ENCODE measurements around the gene SLC7A10. TPM values are rescaled to one million over a fixed set of nuclear protein-coding genes. Genes with fewer than 3 reads are reported as not detected.

Gene SLC7A10
- total RNA-seq, 2 experiments from 2014 or later: not detected

DNA sequence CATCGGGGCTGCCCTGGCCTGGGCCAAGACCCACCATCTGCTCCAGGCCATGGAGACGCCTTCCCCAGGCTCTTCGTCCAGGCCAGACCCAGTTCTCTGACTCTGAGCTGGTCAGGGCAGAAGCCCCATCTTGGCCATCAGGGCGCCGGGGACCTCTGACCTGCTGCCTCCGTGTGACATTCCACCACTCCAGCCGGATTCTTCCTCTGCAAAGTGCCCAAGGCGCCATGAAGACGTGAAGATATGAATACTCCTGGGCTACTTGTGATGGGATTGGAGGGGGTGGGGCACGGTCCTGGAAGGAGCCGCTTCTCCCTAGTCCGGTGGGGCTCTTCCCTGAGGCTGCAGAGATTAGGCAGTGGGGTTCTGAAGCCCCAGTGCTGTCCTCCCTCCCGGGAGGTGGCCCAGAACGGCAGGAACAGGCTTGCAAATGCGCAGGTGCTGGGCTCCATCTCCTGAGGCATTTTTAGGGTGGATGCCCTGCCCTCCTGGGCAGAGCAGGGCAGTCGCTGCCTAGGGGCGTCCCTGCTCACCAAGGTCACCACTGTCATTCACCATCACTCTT lies 26.0 kb upstream of the SLC7A10 start:
- Histone ChIP-seq H3K27me3 (ENCODE audit: control insufficient read depth in 1 of 2, insufficient read depth in 2 of 2, low read length in 2 of 2) (no peaks in the 10 kb centered on the region), H3K36me3 (ENCODE audit: insufficient read depth, low read length) (no peaks in the 10 kb centered on the region), H3K27ac (ENCODE audit: low read depth in 1 of 2, low read length in 2 of 2) (no peak overlapping the region), H3K4me1 (ENCODE audit: insufficient read depth, low read length) (peaks cover 6% of the 10 kb centered on the region), H3K4me3 (ENCODE audit: low read length) (no peak overlapping the region), H3K9me3 (ENCODE audit: control insufficient read depth in 1 of 2, insufficient read depth in 1 of 2, low read length in 2 of 2) (peaks cover 0 to 6% of the 10 kb centered on the region in 2 experiments)
- TF ChIP-seq, protein P1, sequence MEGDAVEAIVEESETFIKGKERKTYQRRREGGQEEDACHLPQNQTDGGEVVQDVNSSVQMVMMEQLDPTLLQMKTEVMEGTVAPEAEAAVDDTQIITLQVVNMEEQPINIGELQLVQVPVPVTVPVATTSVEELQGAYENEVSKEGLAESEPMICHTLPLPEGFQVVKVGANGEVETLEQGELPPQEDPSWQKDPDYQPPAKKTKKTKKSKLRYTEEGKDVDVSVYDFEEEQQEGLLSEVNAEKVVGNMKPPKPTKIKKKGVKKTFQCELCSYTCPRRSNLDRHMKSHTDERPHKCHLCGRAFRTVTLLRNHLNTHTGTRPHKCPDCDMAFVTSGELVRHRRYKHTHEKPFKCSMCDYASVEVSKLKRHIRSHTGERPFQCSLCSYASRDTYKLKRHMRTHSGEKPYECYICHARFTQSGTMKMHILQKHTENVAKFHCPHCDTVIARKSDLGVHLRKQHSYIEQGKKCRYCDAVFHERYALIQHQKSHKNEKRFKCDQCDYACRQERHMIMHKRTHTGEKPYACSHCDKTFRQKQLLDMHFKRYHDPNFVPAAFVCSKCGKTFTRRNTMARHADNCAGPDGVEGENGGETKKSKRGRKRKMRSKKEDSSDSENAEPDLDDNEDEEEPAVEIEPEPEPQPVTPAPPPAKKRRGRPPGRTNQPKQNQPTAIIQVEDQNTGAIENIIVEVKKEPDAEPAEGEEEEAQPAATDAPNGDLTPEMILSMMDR (IDR thresholded peaks at IDR 0.05): no peak
- peaks cover 11% of the 10 kb centered on the region for H3K27me3 Mint-ChIP-seq
- no peaks in the 10 kb centered on the region for H3K36me3 Mint-ChIP-seq (ENCODE audit: low read depth)
- no peak overlapping the region for H3K4me3 Mint-ChIP-seq
- DNase-seq: no peak
- no peak overlapping the region for H3K27ac Mint-ChIP-seq
- CTCF ChIA-PET: no interaction called here
- intact Hi-C loops (cut with DNase I, micrococcal nuclease): no loop called here
- no peak for ATAC-seq (ENCODE audit: poor library complexity)
- no peaks in the 10 kb centered on the region for H3K4me1 Mint-ChIP-seq (ENCODE audit: low read depth)
- H3K9me3 Mint-ChIP-seq: no peaks in the 10 kb centered on the region
- POLR2A ChIA-PET: no interaction called here

DNA sequence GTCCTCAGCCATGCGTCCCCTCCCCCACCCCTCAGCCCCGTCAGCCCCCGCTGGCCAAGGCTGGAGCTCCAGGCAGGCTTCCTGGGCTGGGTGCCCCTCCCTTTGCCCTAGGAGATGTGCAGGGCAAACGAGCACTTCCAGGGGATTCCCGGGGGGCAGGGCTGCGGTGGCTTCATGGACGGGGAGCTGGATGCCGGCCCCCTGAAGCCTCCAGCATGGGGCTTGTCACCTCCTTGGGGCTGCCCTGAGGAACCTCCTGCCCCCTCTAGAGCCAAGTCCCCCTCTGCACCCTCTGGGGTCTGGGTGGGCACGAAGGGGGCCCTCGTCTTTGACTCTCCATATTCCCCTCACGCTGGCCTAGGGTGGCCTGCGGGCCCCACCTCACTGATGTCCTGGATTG lies 25.4 kb upstream of the SLC7A10 start:
- Mint-ChIP-seq H3K4me1 (ENCODE audit: low read depth) (no peaks in the 10 kb centered on the region), H3K27ac (no peak overlapping the region), H3K36me3 (ENCODE audit: low read depth) (no peaks in the 10 kb centered on the region), H3K4me3 (no peak overlapping the region), H3K27me3 (peaks cover 11% of the 10 kb centered on the region), H3K9me3 (no peaks in the 10 kb centered on the region)
- peaks cover under 1 to 11% of the 10 kb centered on the region in 2 experiments for H3K9me3 ChIP-seq (ENCODE audit: control insufficient read depth in 1 of 2, insufficient read depth in 1 of 2, low read length in 2 of 2)
- no peaks in the 10 kb centered on the region for H3K27me3 ChIP-seq (ENCODE audit: control insufficient read depth in 1 of 2, insufficient read depth in 2 of 2, low read length in 2 of 2)
- DNase-seq: no peak
- no peak for ATAC-seq (ENCODE audit: poor library complexity)
- H3K27ac ChIP-seq (ENCODE audit: low read depth in 1 of 2, low read length in 2 of 2): no peak overlapping the region
- TF ChIP-seq, protein P1 (IDR thresholded peaks at IDR 0.05): no peak
- peaks cover 6% of the 10 kb centered on the region for H3K4me1 ChIP-seq (ENCODE audit: insufficient read depth, low read length)
- ChIA-PET CTCF (no interaction called here), POLR2A (no interaction called here)
- H3K4me3 ChIP-seq (ENCODE audit: low read length): no peak overlapping the region
- intact Hi-C loops (cut with DNase I, micrococcal nuclease): no loop called here
- H3K36me3 ChIP-seq (ENCODE audit: insufficient read depth, low read length): no peaks in the 10 kb centered on the region

DNA sequence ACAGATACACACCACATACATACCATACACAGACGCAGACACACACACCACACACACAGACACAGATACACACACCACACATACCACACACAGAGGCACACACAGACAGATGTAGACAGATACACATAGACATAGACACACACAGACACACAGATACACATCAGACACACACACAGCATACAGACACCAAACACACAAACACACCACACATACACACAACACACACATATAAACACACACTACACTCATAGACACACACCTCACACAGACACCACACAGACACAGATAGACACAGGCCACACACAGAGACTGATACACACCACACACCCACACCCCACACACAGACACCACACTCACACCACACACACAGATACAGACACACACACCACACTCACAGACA lies 24.9 kb upstream of the SLC7A10 start:
- no peak overlapping the region for H3K27ac ChIP-seq (ENCODE audit: low read depth in 1 of 2, low read length in 2 of 2)
- no peak overlapping the region for H3K4me3 Mint-ChIP-seq
- H3K27me3 ChIP-seq (ENCODE audit: control insufficient read depth in 1 of 2, insufficient read depth in 2 of 2, low read length in 2 of 2): no peaks in the 10 kb centered on the region
- H3K27me3 Mint-ChIP-seq: peaks cover 6% of the 10 kb centered on the region
- intact Hi-C loops (cut with DNase I, micrococcal nuclease): no loop called here
- no peaks in the 10 kb centered on the region for H3K36me3 ChIP-seq (ENCODE audit: insufficient read depth, low read length)
- no peak overlapping the region for H3K27ac Mint-ChIP-seq
- H3K4me1 ChIP-seq (ENCODE audit: insufficient read depth, low read length): peaks cover 6% of the 10 kb centered on the region
- H3K4me3 ChIP-seq (ENCODE audit: low read length): no peak overlapping the region
- peaks cover 6 to 17% of the 10 kb centered on the region in 2 experiments for H3K9me3 ChIP-seq (ENCODE audit: control insufficient read depth in 1 of 2, insufficient read depth in 1 of 2, low read length in 2 of 2)
- POLR2A ChIA-PET: no interaction called here
- CTCF ChIA-PET: no interaction called here
- no peaks in the 10 kb centered on the region for H3K36me3 Mint-ChIP-seq (ENCODE audit: low read depth)
- H3K4me1 Mint-ChIP-seq (ENCODE audit: low read depth): no peaks in the 10 kb centered on the region
- no peak for ATAC-seq (ENCODE audit: poor library complexity)
- DNase-seq: no peak
- TF ChIP-seq, protein P1 (IDR thresholded peaks at IDR 0.05): no peak
- H3K9me3 Mint-ChIP-seq: no peaks in the 10 kb centered on the region

All from CD4-positive, alpha-beta T cell (primary cell).